H1 (cell line): ENCODE measurements around the gene NCF4.

Source experiments
- CREB1 ChIP-seq: IDR thresholded peaks from 2 replicates; pipeline ENCODE4 v1.6.1; 2012; ENCODE audit warnings: inconsistent platforms
- CTCF ChIP-seq, 3 experiments: IDR thresholded peaks; 1 replicate in 2 of 3; 2 replicates in 1 of 3; pipeline versions ENCODE4 v1.5.1 to v1.6.1; 2011; ENCODE audit warnings: low read length in 3 of 3, mild to moderate bottlenecking in 3 of 3, inconsistent platforms in 2 of 3, low read depth in 1 of 3, moderate library complexity in 1 of 3; ENCODE audit not compliant: insufficient read depth in 1 of 3; ENCODE audit errors: control extremely low read depth in 1 of 3
- EZH2 ChIP-seq: fragments of 200-600 bp; sonication (generic); IDR thresholded peaks from 2 replicates; pipeline ENCODE4 v1.7.1; 2012; ENCODE audit warnings: low read depth, mild to moderate bottlenecking, moderate library complexity, low read length, inconsistent platforms; ENCODE audit not compliant: severe bottlenecking
- GTF2F1 ChIP-seq: IDR thresholded peaks from 2 replicates; pipeline ENCODE4 v1.6.1; 2012; ENCODE audit warnings: low read depth, low read length, improper control_type of control experiment, borderline replicate concordance
- MAX ChIP-seq: IDR thresholded peaks from 2 replicates; pipeline ENCODE4 v1.6.1; 2012; ENCODE audit warnings: inconsistent platforms
- NRF1 ChIP-seq: IDR thresholded peaks from 2 replicates; pipeline ENCODE4 v1.6.1; 2011; ENCODE audit warnings: mild to moderate bottlenecking, low read depth, low read length, improper control_type of control experiment
- PHF8 ChIP-seq: fragments of 200-600 bp; sonication (generic); conservative IDR thresholded peaks from 2 replicates; pipeline ENCODE4 v1.7.1; 2012; ENCODE audit warnings: low read depth, mild to moderate bottlenecking, inconsistent platforms, low read length, moderate library complexity
- POLR2A ChIP-seq, 2 experiments: IDR thresholded peaks; 1 replicate in 1 of 2; 2 replicates in 1 of 2; pipeline ENCODE4 v1.6.1; 2011; ENCODE audit warnings: low read depth in 2 of 2, low read length in 2 of 2, mild to moderate bottlenecking in 2 of 2; ENCODE audit errors: control extremely low read depth in 1 of 2
- POLR2AphosphoS5 ChIP-seq: IDR thresholded peaks from 2 replicates; pipeline ENCODE4 v1.6.1; 2011; ENCODE audit warnings: low read depth, low read length
- RFX5 ChIP-seq: IDR thresholded peaks from 2 replicates; pipeline ENCODE4 v1.6.1; 2011; ENCODE audit warnings: low read depth, low read length, improper control_type of control experiment, borderline replicate concordance
- SIN3A ChIP-seq, 2 experiments: IDR thresholded peaks in 1 of 2; conservative IDR thresholded peaks in 1 of 2; 2 replicates each; pipeline ENCODE4 v1.6.1; 2011 to 2012; ENCODE audit warnings: low read length in 2 of 2, improper control_type of control experiment in 1 of 2, low read depth in 1 of 2, mild to moderate bottlenecking in 1 of 2
- SIX5 ChIP-seq: IDR thresholded peaks from 2 replicates; pipeline ENCODE4 v1.6.1; 2011; ENCODE audit warnings: mild to moderate bottlenecking, low read depth, low read length
- TAF1 ChIP-seq: IDR thresholded peaks from 2 replicates; pipeline ENCODE4 v1.6.1; 2011; ENCODE audit warnings: mild to moderate bottlenecking, low read depth, low read length
- ZNF274 ChIP-seq: IDR thresholded peaks from 2 replicates; pipeline ENCODE4 v1.7.0; 2012; ENCODE audit warnings: low read length, borderline replicate concordance; ENCODE audit errors: extremely low read depth

GRCh38 chr22:36886016-36886415 is 25.2 kb downstream of the NCF4 start:
- TF ChIP-seq CTCF (IDR thresholded peaks at IDR 0.05; ENCODE audit: control extremely low read depth in 1 of 3, insufficient read depth in 1 of 3, low read depth in 1 of 3, low read length in 3 of 3) (no peak), ZNF274 (no peak), POLR2A (IDR thresholded peaks at IDR 0.05; ENCODE audit: control extremely low read depth in 1 of 2, low read depth in 2 of 2, low read length in 2 of 2) (no peak), SIX5 (no peak), TAF1 (no peak), CREB1 (no peak), SIN3A (conservative IDR thresholded peaks at IDR 0.05 in 1 of 2, IDR thresholded peaks at IDR 0.05 in 1 of 2; ENCODE audit: low read depth in 1 of 2, low read length in 2 of 2) (no peak), EZH2 (no peak), NRF1 (no peak), POLR2AphosphoS5 (no peak), PHF8 (no peak), MAX (no peak), RFX5 (no peak), GTF2F1 (no peak)
